PC-9 (cell line): ENCODE data around the gene TNIK.

Experiments used
- CTCF ChIP-seq: fragments of 200-600 bp; sonication (generic); conservative IDR thresholded peaks from 2 replicates; pipeline ENCODE4 v1.6.1; 2017; ENCODE audit warnings: mixed run types, antibody characterized with exemption, mild to moderate bottlenecking, moderate library complexity
- EZH2 ChIP-seq: fragments of 200-600 bp; sonication (generic); IDR thresholded peaks from 2 replicates; pipeline ENCODE4 v1.8.0; 2017; ENCODE audit warnings: antibody characterized with exemption, low read depth

- TF ChIP-seq EZH2 (no peak), CTCF (no peak)
Observed at GRCh38 chr3:171383206-171384018, 76.8 kb downstream of the TNIK start.
